Gastrocnemius medialis (tissue), 4 donors: ENCODE results near the gene RGS17.

ENCODE experiments used
- POLR2A ChIP-seq, 2 donors: fragments of 450-650 bp; IDR thresholded peaks; one replicate each; pipeline ENCODE4 v1.6.1; 2017; ENCODE audit warnings: antibody characterized with exemption in 2 of 2, mild to moderate bottlenecking in 2 of 2, moderate library complexity in 2 of 2
- TF ChIP-seq, protein P1 (sequence below), 5 experiments: fragments of 450-650 bp in 3 of 5; fragments of 200-600 bp in 2 of 5; sonication (generic) in 2 of 5; IDR thresholded peaks in 4 of 5; conservative IDR thresholded peaks in 1 of 5; 1 replicate in 4 of 5; 2 replicates in 1 of 5; pipeline ENCODE4 v1.5.1; 2016 to 2019; ENCODE audit warnings: antibody characterized with exemption in 5 of 5, mild to moderate bottlenecking in 3 of 5, moderate library complexity in 3 of 5

DNA sequence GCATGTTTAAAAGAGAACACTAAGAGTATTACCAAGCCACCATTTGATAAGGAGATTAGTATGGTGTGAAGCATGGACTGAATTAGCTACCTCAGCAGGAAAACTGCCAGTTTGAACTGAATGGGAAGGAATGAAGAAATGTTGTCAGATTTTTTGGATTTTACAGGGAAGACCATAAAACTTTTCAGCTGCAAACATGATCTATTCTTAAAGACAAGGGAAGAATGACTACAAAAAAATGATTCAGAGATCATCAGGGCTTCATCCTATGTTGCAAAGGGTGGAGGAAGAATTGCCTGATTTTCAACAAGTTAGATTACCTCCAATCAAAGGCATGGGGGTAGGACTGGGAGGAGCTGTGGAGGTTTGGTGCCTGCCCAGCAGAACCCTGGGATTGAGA lies 79.3 kb downstream of the RGS17 start:
- no peak for TF ChIP-seq POLR2A (IDR thresholded peaks at IDR 0.05)
- TF ChIP-seq, protein P1, sequence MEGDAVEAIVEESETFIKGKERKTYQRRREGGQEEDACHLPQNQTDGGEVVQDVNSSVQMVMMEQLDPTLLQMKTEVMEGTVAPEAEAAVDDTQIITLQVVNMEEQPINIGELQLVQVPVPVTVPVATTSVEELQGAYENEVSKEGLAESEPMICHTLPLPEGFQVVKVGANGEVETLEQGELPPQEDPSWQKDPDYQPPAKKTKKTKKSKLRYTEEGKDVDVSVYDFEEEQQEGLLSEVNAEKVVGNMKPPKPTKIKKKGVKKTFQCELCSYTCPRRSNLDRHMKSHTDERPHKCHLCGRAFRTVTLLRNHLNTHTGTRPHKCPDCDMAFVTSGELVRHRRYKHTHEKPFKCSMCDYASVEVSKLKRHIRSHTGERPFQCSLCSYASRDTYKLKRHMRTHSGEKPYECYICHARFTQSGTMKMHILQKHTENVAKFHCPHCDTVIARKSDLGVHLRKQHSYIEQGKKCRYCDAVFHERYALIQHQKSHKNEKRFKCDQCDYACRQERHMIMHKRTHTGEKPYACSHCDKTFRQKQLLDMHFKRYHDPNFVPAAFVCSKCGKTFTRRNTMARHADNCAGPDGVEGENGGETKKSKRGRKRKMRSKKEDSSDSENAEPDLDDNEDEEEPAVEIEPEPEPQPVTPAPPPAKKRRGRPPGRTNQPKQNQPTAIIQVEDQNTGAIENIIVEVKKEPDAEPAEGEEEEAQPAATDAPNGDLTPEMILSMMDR (IDR thresholded peaks at IDR 0.05 in 4 of 5, conservative IDR thresholded peaks at IDR 0.05 in 1 of 5), result no peak
